ENCODE results near the gene KCNT1.

The KCNT1 gene

DNA sequence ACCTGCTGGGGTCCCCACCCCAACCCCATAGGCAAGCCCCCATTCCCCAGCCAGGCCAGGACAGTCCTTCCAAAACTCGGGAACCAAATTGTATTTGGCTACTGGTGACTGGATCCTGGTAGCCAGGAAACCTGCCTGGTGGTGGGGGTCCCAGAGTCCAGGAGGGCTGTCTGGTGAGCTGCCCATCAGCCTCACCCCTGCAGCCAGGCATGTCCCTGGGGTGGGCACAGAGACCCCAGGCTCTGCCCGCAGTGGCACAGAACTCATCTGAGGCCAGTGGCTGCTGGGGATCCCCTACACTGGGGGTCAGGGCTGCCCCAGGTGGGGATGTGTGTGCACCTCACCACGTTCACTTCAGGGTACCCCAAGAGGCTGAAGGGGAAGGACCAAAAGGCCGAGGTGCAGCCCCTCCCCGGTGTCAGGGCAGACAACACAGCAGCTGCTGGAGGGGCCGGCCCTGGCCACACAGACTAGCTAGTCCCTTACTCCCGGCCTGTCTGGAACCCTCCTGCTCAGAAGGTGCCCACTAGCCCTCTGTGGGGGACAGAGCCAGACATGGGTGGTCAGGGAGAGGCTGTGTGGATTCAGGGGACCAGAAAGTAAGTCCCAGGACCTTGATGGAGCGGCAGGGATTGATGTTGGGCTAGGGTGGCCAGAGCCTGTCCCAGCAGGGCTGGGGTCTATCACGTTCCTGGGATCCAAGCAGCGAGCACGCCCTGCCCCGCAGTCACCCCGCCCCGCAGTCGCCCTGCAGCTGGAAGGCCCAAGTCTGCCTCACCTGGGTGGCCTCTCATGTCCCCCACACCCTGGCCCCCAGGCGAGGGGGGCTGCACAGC, 91.5 kb downstream of the KCNT1 start:
- TF ChIP-seq, protein P1, sequence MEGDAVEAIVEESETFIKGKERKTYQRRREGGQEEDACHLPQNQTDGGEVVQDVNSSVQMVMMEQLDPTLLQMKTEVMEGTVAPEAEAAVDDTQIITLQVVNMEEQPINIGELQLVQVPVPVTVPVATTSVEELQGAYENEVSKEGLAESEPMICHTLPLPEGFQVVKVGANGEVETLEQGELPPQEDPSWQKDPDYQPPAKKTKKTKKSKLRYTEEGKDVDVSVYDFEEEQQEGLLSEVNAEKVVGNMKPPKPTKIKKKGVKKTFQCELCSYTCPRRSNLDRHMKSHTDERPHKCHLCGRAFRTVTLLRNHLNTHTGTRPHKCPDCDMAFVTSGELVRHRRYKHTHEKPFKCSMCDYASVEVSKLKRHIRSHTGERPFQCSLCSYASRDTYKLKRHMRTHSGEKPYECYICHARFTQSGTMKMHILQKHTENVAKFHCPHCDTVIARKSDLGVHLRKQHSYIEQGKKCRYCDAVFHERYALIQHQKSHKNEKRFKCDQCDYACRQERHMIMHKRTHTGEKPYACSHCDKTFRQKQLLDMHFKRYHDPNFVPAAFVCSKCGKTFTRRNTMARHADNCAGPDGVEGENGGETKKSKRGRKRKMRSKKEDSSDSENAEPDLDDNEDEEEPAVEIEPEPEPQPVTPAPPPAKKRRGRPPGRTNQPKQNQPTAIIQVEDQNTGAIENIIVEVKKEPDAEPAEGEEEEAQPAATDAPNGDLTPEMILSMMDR (conservative IDR thresholded peaks at IDR 0.05), result no peak
- no peak overlapping the region for H3K27ac ChIP-seq

DNA sequence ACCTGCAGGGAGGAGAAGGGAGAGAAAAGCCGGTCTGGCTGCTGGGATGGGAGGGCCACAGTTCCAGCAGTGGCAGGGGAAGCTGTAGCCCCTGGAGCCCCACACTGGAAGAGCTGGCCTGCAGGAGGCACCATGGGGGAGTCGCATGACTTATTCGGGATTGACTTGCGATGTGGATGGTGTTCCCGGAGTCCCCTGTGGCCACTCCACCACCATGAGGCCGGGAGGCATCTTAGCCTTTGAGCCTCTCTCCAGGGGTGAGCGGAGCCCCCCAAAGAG, 92.0 kb downstream of the KCNT1 start:
- no peak overlapping the region for H3K27ac ChIP-seq
- TF ChIP-seq, protein P1 (conservative IDR thresholded peaks at IDR 0.05), result no peak

DNA sequence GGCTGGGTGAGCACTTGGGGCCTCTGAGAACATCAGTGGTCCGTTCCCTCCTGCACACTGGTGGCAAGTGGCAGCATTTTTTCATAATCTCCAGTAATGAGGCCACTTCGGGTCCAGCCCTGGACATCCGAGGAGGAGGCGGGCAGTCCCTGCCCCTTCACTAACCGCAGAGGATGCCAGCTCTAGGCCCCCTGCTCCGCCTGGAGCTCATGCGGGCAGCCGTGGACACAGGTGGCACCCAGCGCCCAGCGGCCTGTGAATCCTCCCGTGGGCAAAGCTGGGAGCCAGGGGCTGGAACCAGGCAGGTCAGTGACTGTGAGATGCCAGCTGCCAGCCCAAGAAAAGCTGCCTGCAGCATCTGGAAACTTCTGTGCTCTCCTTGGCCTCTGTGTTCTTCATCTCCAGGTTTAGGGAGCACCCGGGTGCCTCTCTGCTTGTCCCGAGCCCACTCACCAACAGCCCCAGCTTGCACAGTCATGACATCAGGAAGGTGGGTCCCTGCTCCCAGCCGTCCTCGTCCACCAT, 92.4 kb downstream of the KCNT1 start:
- H3K27ac ChIP-seq, result no peak overlapping the region
- TF ChIP-seq, protein P1 (conservative IDR thresholded peaks at IDR 0.05), result no peak

DNA sequence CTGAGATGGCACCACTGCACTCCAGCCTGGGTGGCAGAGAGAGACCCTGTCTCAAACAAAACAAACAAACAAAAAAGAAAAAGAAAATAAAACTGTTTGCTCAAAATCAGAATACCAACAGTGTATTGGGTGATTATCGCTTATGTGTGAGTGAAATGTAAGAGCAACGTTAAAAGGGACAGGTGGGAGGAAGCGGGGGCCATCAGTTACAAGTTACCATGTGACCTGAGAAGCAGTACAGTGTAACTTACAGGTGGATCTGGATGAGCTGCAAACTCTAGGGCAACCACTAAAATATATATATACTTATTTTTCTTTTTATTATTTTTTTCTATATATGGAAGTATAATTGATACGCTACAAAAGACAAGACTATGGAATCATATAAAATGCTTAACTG, 93.4 kb downstream of the KCNT1 start:
- H3K27ac ChIP-seq, result no peak overlapping the region
- TF ChIP-seq, protein P1 (conservative IDR thresholded peaks at IDR 0.05), result no peak

DNA sequence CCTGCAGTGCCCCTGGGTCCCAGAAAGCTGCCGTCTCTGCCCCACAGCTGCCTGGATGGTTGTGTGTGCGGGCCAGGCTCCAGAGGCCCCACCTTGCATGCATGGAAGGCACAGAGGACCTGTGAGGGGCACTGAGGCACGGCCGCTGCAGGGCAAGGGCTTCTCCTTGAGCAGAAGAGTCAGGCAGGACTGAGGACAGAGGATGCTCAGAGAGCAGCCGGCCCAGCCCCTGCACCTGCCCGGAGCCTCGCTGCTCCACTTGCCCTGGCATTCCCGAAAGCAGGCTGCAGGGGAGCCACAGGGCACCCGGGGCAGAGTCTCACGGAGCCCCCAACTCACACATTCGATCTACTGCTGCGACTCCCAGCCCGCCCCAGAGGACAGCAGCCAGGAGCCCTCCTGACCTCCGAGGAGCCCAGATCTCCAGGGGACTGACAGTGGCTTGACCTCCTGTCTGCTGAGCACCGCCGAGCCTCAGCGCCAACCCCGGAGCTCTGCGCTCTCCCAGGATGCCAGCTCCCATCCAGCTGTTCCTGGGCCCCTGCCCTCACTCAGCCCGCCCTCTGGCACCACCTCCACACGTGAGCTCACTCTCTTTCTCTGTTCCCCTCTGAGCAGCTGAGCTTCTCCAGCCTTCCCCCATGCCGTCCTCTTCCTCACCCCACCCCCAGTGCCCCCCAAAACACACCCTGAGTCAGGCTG, 95.0 kb downstream of the KCNT1 start:
- no peak overlapping the region for H3K27ac ChIP-seq
- TF ChIP-seq, protein P1 (conservative IDR thresholded peaks at IDR 0.05), result no peak

DNA sequence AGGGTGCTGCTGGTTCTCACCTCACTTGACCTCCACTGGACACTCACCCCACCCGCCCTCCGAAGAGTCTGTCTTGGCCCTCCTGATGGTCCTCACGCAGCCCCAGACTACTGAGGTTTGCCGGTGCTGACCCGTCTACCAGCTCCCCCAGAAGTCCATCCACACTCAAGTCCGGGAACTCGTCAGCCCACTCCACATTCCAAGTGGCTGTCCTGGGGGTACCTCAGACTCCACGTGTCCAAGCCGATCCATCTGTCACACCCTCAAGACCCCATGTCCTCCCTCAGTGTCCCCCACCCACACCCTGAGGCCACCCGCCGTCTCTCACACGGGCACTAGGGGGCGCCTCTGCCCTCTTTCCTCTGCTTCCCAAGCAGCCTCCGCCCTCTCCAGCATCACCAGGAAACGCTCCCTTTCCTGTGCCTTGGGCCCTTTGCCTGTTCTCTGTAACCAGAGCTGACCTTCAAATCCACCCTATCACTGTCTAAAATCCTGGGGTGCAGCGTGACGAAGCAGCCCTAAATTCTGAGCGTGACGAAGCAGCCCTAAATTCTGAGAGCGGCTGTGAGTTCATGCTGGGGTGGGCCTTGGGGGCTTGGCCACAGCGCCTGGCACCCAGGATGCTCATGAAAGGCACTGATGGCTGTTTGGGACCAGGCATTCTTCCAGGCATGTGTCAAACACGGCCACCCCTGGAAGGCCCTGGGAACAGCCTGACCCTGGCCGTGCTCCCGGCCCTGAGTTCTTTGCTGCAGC, 95.7 kb downstream of the KCNT1 start:
- TF ChIP-seq, protein P1 (conservative IDR thresholded peaks at IDR 0.05), result peak; percentile 74
- no peak overlapping the region for H3K27ac ChIP-seq

DNA sequence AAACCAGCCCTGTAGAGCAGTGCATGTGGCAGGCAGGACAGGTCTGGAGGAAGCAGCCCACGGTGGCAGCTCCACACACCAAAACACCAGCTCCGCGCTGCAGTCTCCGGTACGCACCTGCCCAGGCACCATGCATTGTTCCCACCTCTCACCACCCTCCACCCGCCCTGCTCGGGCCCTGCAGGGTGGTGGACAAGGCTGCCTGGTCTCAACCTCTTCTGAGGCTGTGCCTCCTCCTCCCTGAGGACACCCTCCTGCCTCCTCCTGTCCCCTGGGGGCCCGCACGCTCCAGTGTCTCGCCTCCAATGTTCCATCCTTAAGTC, 96.2 kb downstream of the KCNT1 start:
- TF ChIP-seq, protein P1 (conservative IDR thresholded peaks at IDR 0.05), result no peak
- H3K27ac ChIP-seq, result no peak overlapping the region

Data from VCaP (cell line).